Bladder microvascular endothelial cell (primary cell): ENCODE measurements around the gene KLHL24. TPM values are rescaled to one million over a fixed set of nuclear protein-coding genes. Genes with fewer than 3 reads are reported as not detected.

ENCODE experiments used
- total RNA-seq: library from RNA; depleted of rRNA; stranded (reverse); fragments of >200 nt; gene quantifications from 2 replicates; pipeline ENCODE4 v1.2.3, GENCODE V29; 2014

KLHL24 gene, protein sequence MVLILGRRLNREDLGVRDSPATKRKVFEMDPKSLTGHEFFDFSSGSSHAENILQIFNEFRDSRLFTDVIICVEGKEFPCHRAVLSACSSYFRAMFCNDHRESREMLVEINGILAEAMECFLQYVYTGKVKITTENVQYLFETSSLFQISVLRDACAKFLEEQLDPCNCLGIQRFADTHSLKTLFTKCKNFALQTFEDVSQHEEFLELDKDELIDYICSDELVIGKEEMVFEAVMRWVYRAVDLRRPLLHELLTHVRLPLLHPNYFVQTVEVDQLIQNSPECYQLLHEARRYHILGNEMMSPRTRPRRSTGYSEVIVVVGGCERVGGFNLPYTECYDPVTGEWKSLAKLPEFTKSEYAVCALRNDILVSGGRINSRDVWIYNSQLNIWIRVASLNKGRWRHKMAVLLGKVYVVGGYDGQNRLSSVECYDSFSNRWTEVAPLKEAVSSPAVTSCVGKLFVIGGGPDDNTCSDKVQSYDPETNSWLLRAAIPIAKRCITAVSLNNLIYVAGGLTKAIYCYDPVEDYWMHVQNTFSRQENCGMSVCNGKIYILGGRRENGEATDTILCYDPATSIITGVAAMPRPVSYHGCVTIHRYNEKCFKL
- 62.7 and 152 TPM in 2 replicates for total RNA-seq

DNA sequence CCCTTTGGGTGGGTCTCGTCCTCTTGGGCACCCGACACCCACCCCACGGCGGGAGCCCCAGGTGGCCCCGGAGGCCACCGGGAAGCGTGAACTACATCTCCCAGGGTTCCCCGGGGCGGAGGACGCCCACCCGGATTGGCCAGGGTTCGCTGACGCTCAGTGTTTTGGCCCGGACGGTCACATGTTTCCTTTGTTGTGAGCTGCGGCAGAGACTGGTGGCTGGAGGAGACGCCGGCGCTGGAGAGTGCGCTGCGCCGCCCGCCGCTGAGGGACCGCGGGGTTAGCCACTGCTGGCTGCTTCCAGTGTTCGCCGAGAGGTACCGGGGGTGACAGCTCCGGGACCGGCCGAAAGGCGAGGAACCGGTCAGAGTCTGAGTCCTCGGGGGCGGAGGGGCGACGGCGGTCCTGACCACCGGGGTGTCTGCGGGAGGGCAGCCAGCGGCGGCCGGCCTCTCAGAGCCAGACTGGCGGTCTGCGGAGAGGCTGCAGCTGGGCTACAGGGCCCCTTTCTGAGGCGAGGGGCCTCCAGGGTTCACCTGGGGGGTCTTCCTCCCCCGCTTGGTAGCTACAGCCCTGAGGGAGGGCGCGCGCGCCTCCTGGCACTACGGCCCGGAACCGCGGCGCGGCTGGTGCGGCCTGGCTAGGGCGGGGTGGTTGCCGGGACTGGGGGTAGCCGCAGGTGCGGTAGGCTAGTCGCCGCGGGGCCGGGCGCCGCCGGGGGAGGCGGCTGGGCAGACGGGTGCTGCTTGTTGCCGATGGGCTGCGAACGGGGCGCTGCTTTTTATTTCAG lies at the start of gene KLHL24:
TSS of gene KLHL24 (plus strand) at position 193 of the 790 bp plus-strand sequence. CDS start 14,734 bp downstream, outside the sequence.

DNA sequence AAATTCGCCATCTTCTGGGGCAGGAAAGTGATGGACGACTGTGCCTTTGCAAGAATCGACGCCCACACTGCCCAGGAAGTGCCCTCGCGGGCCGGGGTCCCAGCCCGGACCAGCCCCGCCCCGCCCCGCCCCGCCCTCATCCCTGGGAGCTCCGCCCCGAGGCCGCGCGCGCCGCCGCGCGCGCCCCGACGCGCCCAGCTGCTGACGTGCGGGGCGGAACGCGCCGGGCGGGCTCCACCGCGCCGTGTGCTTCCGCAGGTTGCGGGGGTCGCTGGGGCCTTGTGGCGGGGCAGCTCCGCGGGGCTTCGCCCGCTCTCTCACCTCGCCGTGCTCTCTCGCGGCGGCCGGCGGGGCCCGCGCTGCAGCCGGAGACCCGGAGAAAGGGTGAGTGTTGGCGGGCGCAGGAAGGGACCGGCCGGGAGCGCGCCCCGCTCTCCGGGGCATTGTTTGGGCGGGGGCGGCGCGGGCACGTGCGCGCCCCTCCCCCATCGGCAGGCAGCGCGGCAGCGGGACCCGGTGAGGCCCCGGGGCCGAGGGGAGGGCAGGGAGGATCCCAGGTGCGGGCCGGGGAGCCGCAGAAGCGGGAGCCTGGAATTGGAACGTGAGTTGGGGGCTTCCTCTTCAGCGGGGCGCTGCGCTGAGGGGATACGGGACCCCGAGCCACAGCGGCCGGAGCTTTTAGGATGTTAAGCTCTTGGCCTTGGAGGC lies 62.3 kb downstream of the KLHL24 start, which contains the start of gene YEATS2:
TSS of gene YEATS2 (plus strand) at position 188 of the 708 bp plus-strand sequence. CDS start 17,366 bp downstream, outside the sequence.

Other genes with a start within 250 kb of the KLHL24 start
- 0.57 and 1.8 TPM in 2 replicates for gene MCF2L2, start 207.0 kb upstream of the KLHL24 start, total RNA-seq
- gene KLHL6, start 79.9 kb upstream of the KLHL24 start, total RNA-seq, result 6.9 and 8.6 TPM in 2 replicates
- 27.2 and 47.6 TPM in 2 replicates for gene YEATS2, start 62.2 kb downstream of the KLHL24 start, total RNA-seq
- 0.97 and 1.2 TPM in 2 replicates for gene MAP6D1, start 190.0 kb downstream of the KLHL24 start, total RNA-seq
- gene PARL, start 249.3 kb downstream of the KLHL24 start, total RNA-seq, result 21.0 and 25.6 TPM in 2 replicates